GM19238 (cell line): ENCODE data around the gene ATP5MK.
"Not testable (repeated sequence)": the region's sequence is repeated elsewhere in the genome, so short reads cannot be mapped to it uniquely, and the experiment has no call there.

Experiments used
- DNase-seq: peaks from one replicate; pipeline ENCODE4 v3.0.0; 2011; ENCODE audit warnings: low spot score; ENCODE audit not compliant: insufficient read length

ATP5MK gene

GRCh38 chr10:103397191-103397825, 1.0 kb upstream of the ATP5MK start:
- no peak for DNase-seq

GRCh38 chr10:103396789-103397087, 463 bp upstream of the ATP5MK start:
- no peak for DNase-seq

- DNase-seq = no peak
Observed at GRCh38 chr10:103395754-103396066, 565 bp downstream of the ATP5MK start.

GRCh38 chr10:103394180-103394579, 2.1 kb downstream of the ATP5MK start:
- DNase-seq = no peak

- DNase-seq = no peak
Observed at GRCh38 chr10:103382769-103383168, 13.5 kb downstream of the ATP5MK start.

- DNase-seq = no peak
Observed at GRCh38 chr10:103374263-103374662, 22.0 kb downstream of the ATP5MK start.

GRCh38 chr10:103373544-103373943, 22.7 kb downstream of the ATP5MK start:
- no peak for DNase-seq

GRCh38 chr10:103367782-103368518, 28.3 kb downstream of the ATP5MK start, which contains the start of gene TAF5:
Gene TAF5, plus strand, starts transcription at chr10:103367976. Its CDS starts 14 bp downstream, at chr10:103367990.
- DNase-seq = peak; percentile 75

GRCh38 chr10:103367379-103367781, 28.9 kb downstream of the ATP5MK start:
- no peak for DNase-seq

GRCh38 chr10:103360791-103361190, 35.5 kb downstream of the ATP5MK start:
- not testable (repeated sequence) for DNase-seq

- DNase-seq = not testable (repeated sequence)
Observed at GRCh38 chr10:103359493-103359892, 36.8 kb downstream of the ATP5MK start.

GRCh38 chr10:103355906-103356599, 40.2 kb downstream of the ATP5MK start:
- DNase-seq = no peak

- DNase-seq = not testable (repeated sequence)
Observed at GRCh38 chr10:103354567-103354966, 41.7 kb downstream of the ATP5MK start.

GRCh38 chr10:103353281-103353680, 43.0 kb downstream of the ATP5MK start:
- no peak for DNase-seq

GRCh38 chr10:103350517-103351260, 45.6 kb downstream of the ATP5MK start, which contains the start of gene PCGF6:
Gene PCGF6, minus strand, starts transcription at chr10:103351140. Its CDS starts 74 bp downstream, at chr10:103351066.
- DNase-seq = peak; percentile 88

GRCh38 chr10:103350175-103350516, 46.1 kb downstream of the ATP5MK start:
- DNase-seq = no peak
